ENCODE measurements around the gene ATP6V0D1.
A peak's percentile ranks its signal among the peaks of the same experiment; 100 is the strongest.
"Not testable (repeated sequence)": the region's sequence is repeated elsewhere in the genome, so short reads cannot be mapped to it uniquely, and the experiment has no call there.

ATP6V0D1 gene

GRCh38 chr16:67480833-67481560, at the start of gene ATP6V0D1:
Gene ATP6V0D1 (minus strand): TSS chr16:67481157. CDS start chr16:67481086, 71 bp downstream.
- peak; percentile 97 for DNase-seq (ENCODE audit: low spot score)

GRCh38 chr16:67530013-67530939, 49.3 kb upstream of the ATP6V0D1 start:
- DNase-seq (ENCODE audit: low spot score), result peak; percentile 41

GRCh38 chr16:67529582-67530012, 48.6 kb upstream of the ATP6V0D1 start:
- no peak for DNase-seq (ENCODE audit: low spot score)

DNA sequence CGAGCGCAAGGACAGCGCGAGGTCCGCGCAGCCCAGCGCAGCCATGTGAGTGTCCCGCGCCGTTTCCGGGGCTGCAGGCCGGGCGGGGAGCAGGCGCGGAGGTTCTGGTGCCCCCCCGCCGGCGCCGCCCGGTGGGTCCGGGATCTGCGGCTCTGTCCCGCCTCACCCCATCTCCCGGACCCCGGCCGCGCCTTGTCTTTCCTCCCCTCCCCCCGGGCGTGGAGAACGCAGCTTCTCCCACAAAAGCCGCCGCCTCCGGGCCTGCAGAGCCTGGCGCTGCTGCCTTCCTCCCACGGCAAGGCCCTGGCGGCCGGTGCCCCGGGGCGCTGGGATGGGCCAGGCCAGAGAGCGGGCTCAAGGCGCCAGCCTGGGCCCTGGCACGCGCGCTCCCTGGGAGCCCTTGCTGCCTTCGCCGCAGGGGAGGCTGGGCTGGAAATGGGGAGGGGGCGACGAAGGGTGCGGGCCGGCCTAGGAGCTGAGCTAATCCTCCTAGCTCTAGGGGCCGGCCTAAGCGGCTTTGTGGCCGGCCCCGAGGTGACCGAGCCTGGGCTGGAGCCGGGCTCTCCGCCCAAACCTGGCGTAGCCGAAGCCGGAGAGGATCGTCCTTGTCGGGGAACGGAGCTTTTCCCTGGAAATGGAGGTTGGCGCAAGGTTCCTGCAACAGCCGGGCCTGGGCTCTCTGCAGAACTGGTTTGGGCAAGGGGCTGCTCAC, 48.1 kb upstream of the ATP6V0D1 start:
- no peak for DNase-seq (ENCODE audit: low spot score)

DNA sequence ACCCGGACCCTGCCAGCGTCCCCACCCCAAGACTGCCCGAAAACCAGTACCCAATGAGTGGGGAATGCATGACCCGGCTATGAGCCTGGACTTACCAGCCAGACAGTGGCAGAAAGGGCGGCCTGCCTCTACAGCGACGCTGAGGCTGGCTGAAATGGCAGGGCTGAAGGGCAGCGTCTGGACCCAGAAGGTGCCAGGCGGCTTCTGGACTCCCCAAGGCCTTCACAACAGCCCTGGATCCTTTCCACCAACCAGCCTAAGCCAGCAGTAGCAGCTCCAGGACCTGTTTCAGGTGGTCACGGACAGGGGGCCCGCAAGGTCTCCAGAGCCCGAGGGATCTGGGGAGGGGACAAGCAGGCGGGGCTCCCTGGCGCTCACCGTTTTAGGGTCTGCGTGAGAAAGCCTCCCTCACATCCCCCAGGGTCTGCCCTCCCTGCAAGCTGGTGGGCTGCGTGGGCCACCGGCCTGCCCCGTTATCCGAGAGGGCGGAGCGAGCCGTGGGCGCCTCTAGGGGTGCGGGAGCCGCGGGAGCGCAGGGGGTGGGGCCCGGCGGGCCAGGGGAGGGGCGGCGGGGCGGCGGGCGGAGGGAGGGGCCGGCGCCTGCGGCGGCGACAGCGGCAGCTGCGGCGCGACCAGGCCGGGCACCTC, 47.4 kb upstream of the ATP6V0D1 start, which contains the start of gene RIPOR1:
Gene RIPOR1, plus strand, starts transcription at position 608 of the 648 bp plus-strand sequence. CDS start 9,618 bp downstream, outside the sequence.
- peak; percentile 21 for DNase-seq (ENCODE audit: low spot score)

- no peak for DNase-seq (ENCODE audit: low spot score)
Measured at GRCh38 chr16:67526149-67526791, 45.3 kb upstream of the ATP6V0D1 start.

DNA sequence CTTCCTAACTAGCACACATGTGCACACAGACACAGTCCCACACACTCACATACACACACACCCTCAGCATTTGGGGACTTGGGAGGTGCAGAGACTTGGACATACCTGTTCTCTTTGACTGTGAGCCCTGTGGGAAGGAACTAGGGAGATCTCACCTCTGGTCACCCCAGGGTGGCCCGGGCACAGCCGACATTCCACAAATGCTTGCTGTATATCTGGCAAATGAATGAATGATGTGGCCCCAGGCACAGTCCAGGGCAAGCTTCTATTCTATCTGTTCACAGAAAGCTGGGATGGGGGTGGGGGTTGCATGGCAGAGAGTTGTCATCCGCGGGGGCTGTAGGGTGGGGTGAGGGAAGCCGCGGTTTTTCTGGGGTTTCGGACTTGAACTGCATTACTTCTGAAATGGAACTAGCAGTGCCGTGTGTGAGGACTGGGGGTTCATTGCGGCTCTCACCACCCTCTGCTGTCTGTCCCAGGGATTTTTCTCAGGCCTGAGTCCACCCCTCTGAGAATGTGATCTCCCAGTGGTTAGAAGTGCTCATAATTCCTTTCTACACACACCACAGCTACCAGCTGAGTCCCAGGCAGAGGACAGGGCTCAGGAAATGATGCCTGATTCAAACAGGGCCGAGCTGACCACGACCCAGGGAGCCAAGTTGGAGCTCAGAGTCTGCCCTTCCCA, 44.4 kb upstream of the ATP6V0D1 start:
- DNase-seq (ENCODE audit: low spot score), result no peak

DNA sequence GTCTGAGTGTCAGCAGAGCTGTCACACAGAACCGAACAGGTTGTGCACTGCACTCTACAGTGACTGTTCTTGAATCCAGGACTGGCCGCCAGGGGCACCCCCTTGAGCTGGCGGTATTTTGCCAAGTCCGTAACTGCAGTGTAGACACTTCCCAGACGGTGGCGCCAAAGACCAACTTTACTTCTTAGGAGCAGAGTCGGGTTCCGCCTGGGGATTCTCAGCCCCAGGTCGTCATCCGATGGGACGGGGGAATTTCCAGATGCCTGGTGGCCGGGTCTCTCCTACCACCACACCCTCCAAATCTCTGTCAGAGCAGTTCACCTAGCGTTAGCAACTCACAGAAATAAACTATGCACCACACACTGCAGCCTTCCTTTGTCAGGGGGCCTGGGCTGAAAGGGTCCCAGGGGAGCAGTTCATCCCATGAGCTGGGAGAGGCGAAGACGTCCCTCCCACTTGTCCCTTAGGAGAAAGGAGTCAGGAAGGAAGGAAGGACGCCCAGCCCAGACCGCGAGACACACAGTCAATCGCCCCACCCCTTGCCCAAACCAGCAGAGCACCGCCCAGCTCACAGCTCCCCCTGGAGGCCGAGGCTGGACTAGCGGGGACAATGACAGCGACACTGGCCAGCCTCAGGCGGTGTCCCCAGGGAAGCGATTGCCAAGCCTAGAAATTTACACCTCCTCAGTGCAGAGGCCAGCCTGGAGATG, 40.3 kb upstream of the ATP6V0D1 start:
- peak; percentile 96 for DNase-seq (ENCODE audit: low spot score)

GRCh38 chr16:67519242-67519641, 38.3 kb upstream of the ATP6V0D1 start:
- DNase-seq (ENCODE audit: low spot score), result no peak

GRCh38 chr16:67518676-67519075, 37.7 kb upstream of the ATP6V0D1 start:
- DNase-seq (ENCODE audit: low spot score), result no peak

- no peak for DNase-seq (ENCODE audit: low spot score)
Measured at GRCh38 chr16:67517661-67518423, 36.9 kb upstream of the ATP6V0D1 start.

DNA sequence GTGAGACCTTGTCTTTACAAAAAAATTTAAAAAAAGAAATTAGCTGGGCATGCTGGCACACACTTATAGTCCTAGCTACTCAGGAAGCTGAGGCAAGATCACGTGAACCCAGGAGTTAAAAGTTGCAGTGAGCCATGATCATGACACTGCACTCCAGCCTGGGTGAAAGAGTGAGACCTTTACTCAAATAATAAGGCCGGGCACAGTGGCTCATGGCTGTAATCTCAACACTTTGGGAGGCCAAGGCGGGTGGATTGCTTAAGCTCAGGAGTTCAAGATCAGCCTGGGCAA, 36.1 kb upstream of the ATP6V0D1 start:
- no peak for DNase-seq (ENCODE audit: low spot score)

GRCh38 chr16:67516296-67517154, 35.6 kb upstream of the ATP6V0D1 start:
- DNase-seq (ENCODE audit: low spot score), result no peak

DNA sequence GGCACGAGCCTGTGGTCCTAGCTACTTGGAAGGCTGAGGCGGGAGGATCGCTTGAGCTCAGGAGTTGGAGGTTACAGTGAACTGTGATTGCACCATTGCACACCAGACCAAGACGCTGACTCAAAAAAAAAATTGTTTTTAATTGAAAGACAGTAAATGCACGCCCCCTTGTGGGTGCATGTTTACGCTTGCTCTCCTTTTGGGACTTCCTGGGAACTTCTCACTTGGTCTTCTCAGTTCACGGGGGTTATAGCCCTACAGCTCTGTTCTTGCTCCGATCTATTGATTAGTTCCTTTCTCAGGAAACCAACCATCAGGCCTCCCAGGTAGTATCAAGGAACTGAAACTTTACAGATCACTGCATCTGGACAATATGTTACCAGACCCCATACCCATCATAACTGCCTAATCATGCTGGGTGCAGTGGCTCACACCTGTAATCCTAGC, 33.4 kb upstream of the ATP6V0D1 start:
- peak; percentile 76 for DNase-seq (ENCODE audit: low spot score)

- DNase-seq (ENCODE audit: low spot score), result not testable (repeated sequence)
Measured at GRCh38 chr16:67513892-67514291, 32.9 kb upstream of the ATP6V0D1 start.

DNA sequence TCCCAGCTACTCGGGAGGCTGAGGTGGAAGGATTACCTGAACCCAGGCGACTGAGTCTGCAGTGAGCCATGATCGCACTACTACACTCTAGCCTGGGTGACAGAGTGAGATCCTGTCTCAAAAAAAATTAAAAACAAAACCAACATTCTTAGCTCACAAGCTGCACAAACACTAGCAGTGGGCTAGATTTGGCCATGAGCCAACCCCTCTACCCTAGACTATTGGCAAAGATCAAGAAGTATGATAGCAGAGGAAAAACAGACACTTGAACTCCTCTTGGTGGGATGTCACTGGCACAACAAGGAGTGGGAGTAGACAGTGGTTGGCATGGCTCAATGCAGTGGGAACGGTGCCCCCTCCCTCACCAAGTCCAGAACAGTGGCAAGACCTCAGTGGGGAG, 28.1 kb upstream of the ATP6V0D1 start:
- no peak for DNase-seq (ENCODE audit: low spot score)

DNA sequence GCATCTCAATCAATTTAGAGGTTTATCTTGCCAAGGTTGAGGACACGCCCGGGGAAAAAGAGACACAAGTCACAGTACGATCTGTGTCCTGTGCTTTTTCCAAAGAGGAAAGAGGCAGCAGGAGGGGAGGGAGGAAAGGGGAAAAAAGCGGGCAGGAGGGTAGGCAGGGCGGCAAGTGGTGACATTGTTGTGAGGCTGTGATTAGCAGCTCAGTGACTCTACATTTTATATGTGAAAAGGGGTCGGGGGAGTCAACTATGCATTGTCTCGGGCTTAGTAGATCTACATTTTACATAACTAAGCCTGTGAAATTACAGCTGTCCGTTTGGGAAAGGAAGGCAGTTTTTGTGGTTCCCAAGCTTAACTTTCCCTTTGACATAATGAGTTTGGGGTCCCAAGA, 25.5 kb upstream of the ATP6V0D1 start:
- DNase-seq (ENCODE audit: low spot score), result no peak

Data from pons (tissue), 1 donor.